NT2/D1 (cell line): ENCODE results near the gene SMCR8.

Source experiments
- SUZ12 ChIP-seq: IDR thresholded peaks from 2 replicates; pipeline ENCODE4 v1.6.1; 2011; ENCODE audit not compliant: insufficient read length, insufficient read depth; ENCODE audit errors: extremely low read depth
- YY1 ChIP-seq: IDR thresholded peaks from 2 replicates; pipeline ENCODE4 v1.6.1; 2011; ENCODE audit not compliant: insufficient read length, insufficient read depth
- ZNF274 ChIP-seq: IDR thresholded peaks from 2 replicates; pipeline ENCODE4 v1.6.1; 2011; ENCODE audit warnings: mild to moderate bottlenecking, low read depth, low read length

GRCh38 chr17:18344021-18344420 is 28.9 kb downstream of the SMCR8 start:
- TF ChIP-seq ZNF274 (no peak), YY1 (no peak), SUZ12 (no peak)
